ENCODE results near the gene IGSF8.

DNA sequence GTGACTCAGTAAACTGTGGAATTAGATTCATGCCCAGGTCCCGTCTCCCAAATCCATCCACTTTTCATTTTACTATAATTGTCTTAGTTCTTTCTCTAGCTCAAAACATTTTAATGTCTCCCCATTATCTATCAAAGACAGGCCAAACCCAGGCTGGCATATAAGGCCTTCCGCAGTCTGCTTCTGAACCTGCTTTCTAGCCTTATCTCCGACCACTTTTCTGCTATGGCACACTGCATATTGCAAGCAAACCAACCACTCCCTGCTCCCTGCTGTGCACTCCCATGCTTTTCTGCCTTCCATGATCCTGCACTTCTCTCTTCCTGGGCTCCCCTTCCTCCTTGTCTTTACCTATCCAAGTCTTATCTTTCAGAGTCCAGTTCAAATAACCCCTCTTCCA is 49.3 kb downstream of the IGSF8 start:
- TF ChIP-seq CTCF (IDR thresholded peaks at IDR 0.05): no peak
- no peak for TF ChIP-seq USF1 (CRISPR knock-in tag; IDR thresholded peaks at IDR 0.05)
- no peak for TF ChIP-seq SMAD3 (CRISPR knock-in tag; IDR thresholded peaks at IDR 0.05; ENCODE audit: borderline replicate concordance)
- TF ChIP-seq, protein P1, sequence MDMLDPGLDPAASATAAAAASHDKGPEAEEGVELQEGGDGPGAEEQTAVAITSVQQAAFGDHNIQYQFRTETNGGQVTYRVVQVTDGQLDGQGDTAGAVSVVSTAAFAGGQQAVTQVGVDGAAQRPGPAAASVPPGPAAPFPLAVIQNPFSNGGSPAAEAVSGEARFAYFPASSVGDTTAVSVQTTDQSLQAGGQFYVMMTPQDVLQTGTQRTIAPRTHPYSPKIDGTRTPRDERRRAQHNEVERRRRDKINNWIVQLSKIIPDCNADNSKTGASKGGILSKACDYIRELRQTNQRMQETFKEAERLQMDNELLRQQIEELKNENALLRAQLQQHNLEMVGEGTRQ (CRISPR knock-in tag; IDR thresholded peaks at IDR 0.05): no peak
- TF ChIP-seq MXD4 (CRISPR knock-in tag; IDR thresholded peaks at IDR 0.05; ENCODE audit: borderline replicate concordance): no peak
- TF ChIP-seq CREB1 (CRISPR knock-in tag; IDR thresholded peaks at IDR 0.05): no peak
- no peak for TF ChIP-seq FOXK1 (CRISPR knock-in tag; IDR thresholded peaks at IDR 0.05)
- TF ChIP-seq ESRRA (CRISPR knock-in tag; IDR thresholded peaks at IDR 0.05; ENCODE audit: borderline replicate concordance): no peak
- no peak for TF ChIP-seq PRRX2 (CRISPR knock-in tag; IDR thresholded peaks at IDR 0.05)
- TF ChIP-seq ELF4 (CRISPR knock-in tag; IDR thresholded peaks at IDR 0.05; ENCODE audit: low read depth): no peak
- no peak for TF ChIP-seq FOXP1 (CRISPR knock-in tag; IDR thresholded peaks at IDR 0.05; ENCODE audit: borderline replicate concordance)
- TF ChIP-seq NFYB (CRISPR knock-in tag; conservative IDR thresholded peaks at IDR 0.05; ENCODE audit: low read depth): no peak
- no peak for TF ChIP-seq RELA (CRISPR knock-in tag; IDR thresholded peaks at IDR 0.05; ENCODE audit: borderline replicate concordance)

Measured in WTC11 (cell line).